HepG2 (cell line): ENCODE data around the gene ACVRL1. TPM values are rescaled to one million over a fixed set of nuclear protein-coding genes. Genes with fewer than 3 reads are reported as not detected.

Source experiments
- ATAC-seq: fragments of 200-7000 bp; cut with Tn5 transposase; 3 replicates; pipeline ENCODE4 v1.9.1; 2020; ENCODE audit warnings: mild to moderate bottlenecking, moderate library complexity
- BruUV-seq: library from RNA; stranded (reverse); fragments of 400-500 nt; replicated peaks from 2 replicates; lab custom pipeline; 2021; lab: Mats Ljungman, UMichigan
- CTCF ChIA-PET: fragments of 300-600 bp; formaldehyde crosslinking; extraction: SDS; loops from one replicate; lab custom pipeline; 2021; ENCODE audit warnings: low total read pairs, inconsistent platforms, low intra/inter-chr PET ratio; lab: Yijun Ruan, JAX
- POLR2A ChIA-PET: fragments of 350-600 bp; sonication (Branson Sonifier 250); formaldehyde crosslinking; loops from one replicate; lab custom pipeline; 2020; ENCODE audit warnings: antibody characterized with exemption, inconsistent platforms; lab: Yijun Ruan, JAX
- DNase-seq: peaks from one replicate; pipeline ENCODE4 v3.0.0-alpha.2; 2015; ENCODE audit warnings: low spot score
- FAIRE-seq: peaks from 3 replicates; lab custom pipeline; 2011; peaks lifted over from hg19 to GRCh38; lab: Jason Lieb, UNC
- H2AFZ ChIP-seq: one replicate; pipeline ENCODE4 v1.6.1; 2011; ENCODE audit warnings: low read length, inconsistent platforms
- H3K27ac ChIP-seq: fragments of 300-600 bp; 3 replicates; pipeline ENCODE4 v1.8.0; 2011; ENCODE audit warnings: mixed run types, mild to moderate bottlenecking, mixed read lengths, low read length, inconsistent platforms; ENCODE audit not compliant: insufficient read depth; ENCODE audit errors: extremely low read length
- H3K27me3 ChIP-seq, 2 experiments: fragments of 200-600 bp in 1 of 2; 2 replicates in 1 of 2; 3 replicates in 1 of 2; pipeline versions ENCODE4 v1.6.0 to v1.8.0; 2011; ENCODE audit warnings: low read length in 2 of 2, mild to moderate bottlenecking in 2 of 2, moderate library complexity in 2 of 2, inconsistent platforms in 1 of 2; ENCODE audit not compliant: insufficient read depth in 2 of 2, control insufficient read depth in 1 of 2
- H3K36me3 ChIP-seq, 2 experiments: fragments of 200-600 bp in 1 of 2; replicated peaks in 1 of 2; 2 replicates in 1 of 2; 3 replicates in 1 of 2; pipeline versions ENCODE4 v1.5.1 to v1.8.0; 2011; ENCODE audit warnings: low read length in 2 of 2, inconsistent platforms in 1 of 2; ENCODE audit not compliant: insufficient read depth in 2 of 2, control insufficient read depth in 1 of 2
- H3K4me1 ChIP-seq: 2 replicates; pipeline ENCODE4 v1.5.1; 2012; ENCODE audit warnings: low read length, inconsistent platforms; ENCODE audit not compliant: insufficient read depth
- H3K4me2 ChIP-seq: 2 replicates; pipeline ENCODE4 v1.6.0; 2011; ENCODE audit warnings: low read depth, low read length, inconsistent platforms
- H3K4me3 ChIP-seq, 3 experiments: fragments of 200-600 bp in 1 of 3; sonication (generic), shearing (Covaris generic) in 1 of 3; replicated peaks in 1 of 3; 2 replicates each; pipeline ENCODE4 v1.5.1; 2011 to 2016; ENCODE audit warnings: low read length in 3 of 3, inconsistent platforms in 2 of 3, low read depth in 2 of 3, mild to moderate bottlenecking in 2 of 3, control low read depth in 1 of 3, mixed read lengths in 1 of 3; ENCODE audit not compliant: insufficient read depth in 1 of 3
- H3K79me2 ChIP-seq: one replicate; pipeline ENCODE4 v1.6.1; 2011; ENCODE audit warnings: low read length, inconsistent platforms; ENCODE audit not compliant: insufficient read depth
- H3K9ac ChIP-seq: 2 replicates; pipeline ENCODE4 v1.6.0; 2011; ENCODE audit warnings: mild to moderate bottlenecking, low read depth, low read length, inconsistent platforms; ENCODE audit not compliant: insufficient read depth
- H3K9me3 ChIP-seq: 2 replicates; pipeline ENCODE4 v1.5.1; 2012; ENCODE audit warnings: mild to moderate bottlenecking, low read length
- H4K20me1 ChIP-seq: 2 replicates; pipeline ENCODE4 v1.6.0; 2011; ENCODE audit warnings: inconsistent platforms, mild to moderate bottlenecking, low read length, moderate library complexity; ENCODE audit not compliant: insufficient read depth
- ARNTL ChIP-seq: sonication (generic); formaldehyde crosslinking; IDR thresholded peaks from 2 replicates; pipeline ENCODE4 v1.4.0; 2020; ENCODE audit warnings: mild to moderate bottlenecking, missing genetic modification reagents
- GABPB1 ChIP-seq: IDR thresholded peaks from 2 replicates; pipeline ENCODE4 v1.6.1; 2016; ENCODE audit warnings: mild to moderate bottlenecking, missing genetic modification reagents, moderate library complexity, missing compliant biosample characterization
- HMGXB4 ChIP-seq, 2 experiments: sonication (generic) in 1 of 2; formaldehyde crosslinking in 1 of 2; IDR thresholded peaks; 2 replicates each; pipeline versions ENCODE4 v1.4.0 to v1.6.1; 2018 to 2020; ENCODE audit warnings: missing genetic modification reagents in 2 of 2, borderline replicate concordance in 1 of 2, low read depth in 1 of 2, mild to moderate bottlenecking in 1 of 2, missing biosample characterization in 1 of 2
- RAD21 ChIP-seq: fragments of 450-650 bp; formaldehyde crosslinking; IDR thresholded peaks from 2 replicates; pipeline ENCODE4 v1.5.0; 2020; ENCODE audit warnings: mild to moderate bottlenecking
- RELA ChIP-seq: sonication (generic); formaldehyde crosslinking; IDR thresholded peaks from 2 replicates; pipeline ENCODE4 v1.4.0; 2020; ENCODE audit warnings: missing genetic modification reagents
- SMC3 ChIP-seq: IDR thresholded peaks from 2 replicates; pipeline ENCODE4 v1.6.1; 2011; ENCODE audit warnings: low read length, improper control_type of control experiment
- TGIF2 ChIP-seq: IDR thresholded peaks from 2 replicates; pipeline ENCODE4 v1.6.1; 2016; ENCODE audit warnings: control low read depth, missing compliant biosample characterization
- WIZ ChIP-seq: sonication (generic); formaldehyde crosslinking; IDR thresholded peaks from 2 replicates; pipeline ENCODE4 v1.5.1; 2020; ENCODE audit warnings: mild to moderate bottlenecking, missing genetic modification reagents
- ZBTB38 ChIP-seq: sonication (generic); formaldehyde crosslinking; IDR thresholded peaks from 2 replicates; pipeline ENCODE4 v1.5.1; 2020; ENCODE audit warnings: mild to moderate bottlenecking, missing genetic modification reagents
- ZNF652 ChIP-seq: IDR thresholded peaks from 2 replicates; pipeline ENCODE4 v1.6.1; 2016; ENCODE audit warnings: low read depth, borderline replicate concordance
- ZNF691 ChIP-seq: sonication (generic); formaldehyde crosslinking; IDR thresholded peaks from 2 replicates; pipeline ENCODE4 v1.4.0; 2020; ENCODE audit warnings: missing genetic modification reagents, low read depth, mild to moderate bottlenecking, borderline replicate concordance
- ZNF749 ChIP-seq: sonication (generic); formaldehyde crosslinking; IDR thresholded peaks from 2 replicates; pipeline ENCODE4 v1.8.0; 2022; ENCODE audit warnings: mild to moderate bottlenecking, missing genetic modification reagents, moderate library complexity, borderline replicate concordance
- WGBS: methylation state at CpG from one replicate; pipeline ENCODE4 v1.1.6; 2017; ENCODE audit warnings: low lambda C conversion rate; 5-methylcytosine and 5-hydroxymethylcytosine counted together
- in situ Hi-C: cut with HindIII; loops from 2 replicates; pipeline ENCODE4 v1.10.0; 2017; ENCODE audit warnings: low pct_unique_long_range_greater_than_20kb; ENCODE audit not compliant: extremely low pct_ligation_motif_present
- intact Hi-C: fragments of 100-400 bp; cut with micrococcal nuclease; formaldehyde crosslinking; loops from one replicate; pipeline ENCODE4 v1.10.0; 2022; ENCODE audit not compliant: unreplicated experiment
- polyA plus RNA-seq, 8 experiments: library from polyadenylated mRNA; depleted of rRNA in 3 of 8; stranded (reverse) in 7 of 8; unstranded in 1 of 8; fragments of >200 nt; fragmentation: Illumina TruSeq in 4 of 8; extraction: Trizol in 4 of 8; gene quantifications; 2 replicates each; pipeline versions ENCODE4 v1.2.1 to v1.2.3, GENCODE V29; 2011 to 2016; ENCODE audit warnings: low read depth in 4 of 8, missing spikeins in 1 of 8, mixed read lengths in 1 of 8; ENCODE audit not compliant: insufficient read depth in 1 of 8
- total RNA-seq, 5 experiments: library from RNA; depleted of rRNA; stranded (reverse); fragments of >200 nt; fragmentation: Illumina TruSeq; extraction: Trizol; gene quantifications; 2 replicates each; pipeline ENCODE4 v1.2.3, GENCODE V29; 2016; ENCODE audit warnings: low read depth in 1 of 5
- TF ChIP-seq, protein P1 (sequence below): fragments of 450-650 bp; IDR thresholded peaks from 2 replicates; pipeline ENCODE4 v1.6.1; 2016

The ACVRL1 gene
- total and polyA plus RNA-seq, 2 of the 13 experiments (the other 11 are each of a cell fraction or from before 2014, with no cell fraction given), result not detected

DNA sequence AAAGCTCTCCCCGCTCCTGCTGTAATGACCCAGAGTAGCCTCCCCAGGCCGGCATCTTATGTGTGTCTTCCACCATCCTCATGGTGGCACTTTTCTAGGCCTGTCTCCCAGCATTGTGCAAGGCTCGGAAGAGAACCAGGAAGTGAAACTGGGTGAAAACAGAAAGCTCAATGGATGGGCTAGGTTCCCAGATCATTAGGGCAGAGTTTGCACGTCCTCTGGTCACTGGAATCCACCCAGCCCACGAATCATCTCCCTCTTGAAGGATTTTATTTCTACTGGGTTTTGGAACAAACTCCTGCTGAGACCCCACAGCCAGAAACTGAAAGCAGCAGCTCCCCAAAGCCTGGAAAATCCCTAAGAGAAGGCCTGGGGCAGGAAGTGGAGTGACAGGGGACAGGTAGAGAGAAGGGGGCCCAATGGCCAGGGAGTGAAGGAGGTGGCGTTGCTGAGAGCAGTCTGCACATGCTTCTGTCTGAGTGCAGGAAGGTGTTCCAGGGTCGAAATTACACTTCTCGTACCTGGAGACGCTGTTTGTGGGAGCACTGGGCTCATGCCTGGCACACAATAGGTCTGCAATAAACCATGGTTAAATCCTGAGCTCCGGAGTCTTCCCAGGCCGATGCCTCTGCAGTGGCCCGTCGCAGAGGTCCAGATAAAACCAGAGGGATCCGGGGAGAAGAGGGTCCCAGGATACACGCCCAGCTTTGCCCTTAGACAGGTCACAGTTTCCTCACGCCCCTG is 15.6 kb downstream of the ACVRL1 start (continued):
- TF ChIP-seq ZBTB38 (CRISPR knock-in tag), result 0 out of 2 replicates have a peak, but pooled peaks have one; percentile 30
- no peak for TF ChIP-seq WIZ
- no peak for TF ChIP-seq ZNF652 (CRISPR knock-in tag)
- no peak for TF ChIP-seq ARNTL
- TF ChIP-seq, protein P1, sequence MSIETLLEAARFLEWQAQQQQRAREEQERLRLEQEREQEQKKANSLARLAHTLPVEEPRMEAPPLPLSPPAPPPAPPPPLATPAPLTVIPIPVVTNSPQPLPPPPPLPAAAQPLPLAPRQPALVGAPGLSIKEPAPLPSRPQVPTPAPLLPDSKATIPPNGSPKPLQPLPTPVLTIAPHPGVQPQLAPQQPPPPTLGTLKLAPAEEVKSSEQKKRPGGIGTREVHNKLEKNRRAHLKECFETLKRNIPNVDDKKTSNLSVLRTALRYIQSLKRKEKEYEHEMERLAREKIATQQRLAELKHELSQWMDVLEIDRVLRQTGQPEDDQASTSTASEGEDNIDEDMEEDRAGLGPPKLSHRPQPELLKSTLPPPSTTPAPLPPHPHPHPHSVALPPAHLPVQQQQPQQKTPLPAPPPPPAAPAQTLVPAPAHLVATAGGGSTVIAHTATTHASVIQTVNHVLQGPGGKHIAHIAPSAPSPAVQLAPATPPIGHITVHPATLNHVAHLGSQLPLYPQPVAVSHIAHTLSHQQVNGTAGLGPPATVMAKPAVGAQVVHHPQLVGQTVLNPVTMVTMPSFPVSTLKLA, result no peak
- no peak for TF ChIP-seq TGIF2
- TF ChIP-seq ZNF691, result 0 out of 2 replicates have a peak, but pooled peaks have one; percentile 18
- no peak for TF ChIP-seq SMC3

GRCh38 chr12:51923506-51924365 is 16.4 kb downstream of the ACVRL1 start:
- Histone ChIP-seq H3K9me3 (no peaks in the 10 kb centered on the region), H3K79me2 (no peaks in the 10 kb centered on the region), H3K4me1 (peaks cover 37% of the 10 kb centered on the region), H3K9ac (no peak overlapping the region), H3K27me3 (peaks cover 1 to 14% of the 10 kb centered on the region in 2 experiments; a peak in 4 of 5 replicates), H3K36me3 (no peaks in the 10 kb centered on the region), H3K4me2 (peak overlapping the region; percentile 67), H4K20me1 (no peaks in the 10 kb centered on the region), H3K27ac (no peak overlapping the region), H3K4me3 (peak overlapping the region in 2 of 3 experiments; percentile 8 to 56; a peak in 2 of 6 replicates), H2AFZ (no peak overlapping the region)
- DNase-seq, result no peak
- WGBS, result 55% methylated on average over 16 of the region's 31 CpGs
- BruUV-seq, result no TSS peak
- in situ Hi-C loops (no loop called here), intact Hi-C loops (loop anchor here (1.0 kb wide), 1 partner anchor 31 kb away; no protein-coding TSS in a partner anchor)
- POLR2A ChIA-PET, result no interaction called here
- peak; percentile 85 for ATAC-seq
- CTCF ChIA-PET, result interaction anchor here (1.6 kb wide), 1 partner anchor 57 kb away, joined by 7 read pairs; no protein-coding TSS in a partner anchor
- FAIRE-seq, result no peak
- peak in 1 of 2 experiments; percentile 61; a peak in 1 of 4 replicates for TF ChIP-seq HMGXB4 (CRISPR knock-in tag; IDR thresholded peaks at IDR 0.05; ENCODE audit: borderline replicate concordance in 1 of 2, low read depth in 1 of 2)
- peak; percentile 50; the same call in 1 of the 2 replicates for TF ChIP-seq RAD21
- TF ChIP-seq ZNF749 (CRISPR knock-in tag), result no peak
- peak; percentile 14; the same call in 1 of the 2 replicates for TF ChIP-seq ZNF691
- peak; percentile 6; the same call in 1 of the 2 replicates for TF ChIP-seq ZBTB38 (CRISPR knock-in tag)
- TF ChIP-seq GABPB1 (CRISPR knock-in tag), result peak; percentile 46; the same call in 1 of the 2 replicates
- no peak for TF ChIP-seq RELA
